ENCODE results near the gene GNG12. TPM values are rescaled to one million over a fixed set of nuclear protein-coding genes. Genes with fewer than 3 reads are reported as not detected.

The GNG12 gene
- total RNA-seq, 1 donor from 2014 or later: 23.2 TPM

DNA sequence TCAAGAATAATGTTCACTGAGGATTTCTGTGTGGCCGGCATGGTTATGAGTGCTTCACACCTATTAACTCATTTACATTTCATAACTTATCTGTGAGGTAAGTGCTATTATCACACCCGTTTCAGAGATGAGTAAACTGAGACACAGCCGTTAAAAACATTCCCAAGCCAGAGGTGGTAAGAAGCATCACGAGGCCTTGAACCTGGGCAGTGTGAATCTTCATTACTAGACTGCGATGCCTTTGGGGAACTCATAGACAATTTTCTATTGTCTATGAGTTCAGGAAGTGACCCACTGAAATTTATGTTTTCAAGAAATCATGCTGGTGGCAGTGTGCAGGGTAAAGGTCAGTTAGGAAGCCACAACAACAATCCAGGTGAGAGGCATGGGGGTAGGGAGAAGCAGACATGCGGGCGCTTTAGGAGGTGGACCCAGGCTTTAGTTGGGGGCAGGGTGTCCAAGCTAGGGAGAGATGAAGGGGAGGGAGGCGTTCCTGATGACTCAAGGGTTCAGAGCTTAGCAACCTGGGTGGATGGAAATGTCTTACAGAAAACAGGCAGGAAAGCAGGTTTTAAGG, 14.5 kb downstream of the GNG12 start:
- H3K27me3 Mint-ChIP-seq: no peaks in the 10 kb centered on the region
- H3K36me3 Mint-ChIP-seq: peaks cover 4% of the 10 kb centered on the region
- TF ChIP-seq, protein P1, sequence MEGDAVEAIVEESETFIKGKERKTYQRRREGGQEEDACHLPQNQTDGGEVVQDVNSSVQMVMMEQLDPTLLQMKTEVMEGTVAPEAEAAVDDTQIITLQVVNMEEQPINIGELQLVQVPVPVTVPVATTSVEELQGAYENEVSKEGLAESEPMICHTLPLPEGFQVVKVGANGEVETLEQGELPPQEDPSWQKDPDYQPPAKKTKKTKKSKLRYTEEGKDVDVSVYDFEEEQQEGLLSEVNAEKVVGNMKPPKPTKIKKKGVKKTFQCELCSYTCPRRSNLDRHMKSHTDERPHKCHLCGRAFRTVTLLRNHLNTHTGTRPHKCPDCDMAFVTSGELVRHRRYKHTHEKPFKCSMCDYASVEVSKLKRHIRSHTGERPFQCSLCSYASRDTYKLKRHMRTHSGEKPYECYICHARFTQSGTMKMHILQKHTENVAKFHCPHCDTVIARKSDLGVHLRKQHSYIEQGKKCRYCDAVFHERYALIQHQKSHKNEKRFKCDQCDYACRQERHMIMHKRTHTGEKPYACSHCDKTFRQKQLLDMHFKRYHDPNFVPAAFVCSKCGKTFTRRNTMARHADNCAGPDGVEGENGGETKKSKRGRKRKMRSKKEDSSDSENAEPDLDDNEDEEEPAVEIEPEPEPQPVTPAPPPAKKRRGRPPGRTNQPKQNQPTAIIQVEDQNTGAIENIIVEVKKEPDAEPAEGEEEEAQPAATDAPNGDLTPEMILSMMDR (conservative IDR thresholded peaks at IDR 0.05): no peak
- no peaks in the 10 kb centered on the region for H3K9me3 Mint-ChIP-seq
- no peak overlapping the region for H3K27ac Mint-ChIP-seq
- no peak overlapping the region for H3K4me3 Mint-ChIP-seq
- DNase-seq (ENCODE audit: extremely low spot score, unreplicated experiment): no peak
- peaks cover 26% of the 10 kb centered on the region for H3K4me1 Mint-ChIP-seq (ENCODE audit: unreplicated experiment)

DNA sequence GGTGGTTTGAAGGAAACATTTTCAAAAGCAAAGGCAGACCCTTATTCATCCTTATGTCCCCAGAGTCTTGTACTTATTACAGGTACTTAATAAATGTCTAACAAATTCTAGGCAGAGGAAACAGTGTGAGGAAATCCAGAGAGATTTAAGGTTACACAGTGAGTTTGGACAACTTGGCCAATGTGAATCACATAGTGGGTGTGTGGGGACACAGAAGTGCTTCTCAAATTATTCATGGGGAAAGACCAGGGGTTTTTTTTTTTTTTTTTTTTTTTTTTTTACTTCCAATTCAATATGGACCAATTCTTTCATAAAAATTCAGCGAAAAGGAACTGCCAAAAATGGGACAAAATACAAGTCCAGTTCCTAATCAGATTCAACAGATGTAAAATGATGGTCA, 15.1 kb downstream of the GNG12 start:
- TF ChIP-seq, protein P1 (conservative IDR thresholded peaks at IDR 0.05): no peak
- Mint-ChIP-seq H3K4me3 (no peak overlapping the region), H3K9me3 (no peaks in the 10 kb centered on the region), H3K27ac (no peak overlapping the region), H3K36me3 (peaks cover 4% of the 10 kb centered on the region), H3K4me1 (ENCODE audit: unreplicated experiment) (peaks cover 25% of the 10 kb centered on the region), H3K27me3 (no peaks in the 10 kb centered on the region)
- no peak for DNase-seq (ENCODE audit: extremely low spot score, unreplicated experiment)

DNA sequence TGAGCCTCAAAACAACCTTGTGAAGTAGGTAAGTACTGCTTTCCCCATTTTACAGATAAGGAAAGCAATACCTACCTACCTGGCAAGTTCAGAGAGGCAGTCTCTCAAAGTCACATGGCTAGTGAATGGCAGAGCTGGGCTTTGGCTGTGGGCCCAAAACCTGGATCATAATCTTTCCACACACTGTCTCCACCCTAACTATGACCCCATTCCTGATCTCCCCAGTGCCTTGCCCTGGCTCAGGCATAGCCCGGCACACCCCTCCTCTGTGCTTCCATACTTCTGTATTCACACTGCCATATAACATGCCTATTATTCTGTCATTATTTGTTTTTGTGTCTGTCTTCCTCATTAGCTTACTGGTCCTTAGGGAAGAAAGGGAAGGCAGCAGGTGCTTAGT, 15.9 kb downstream of the GNG12 start:
- Mint-ChIP-seq H3K4me1 (ENCODE audit: unreplicated experiment) (peaks cover 21% of the 10 kb centered on the region), H3K27ac (peak overlapping the region; percentile 10), H3K4me3 (peak overlapping the region; percentile 6), H3K36me3 (no peaks in the 10 kb centered on the region), H3K9me3 (no peaks in the 10 kb centered on the region), H3K27me3 (no peaks in the 10 kb centered on the region)
- TF ChIP-seq, protein P1 (conservative IDR thresholded peaks at IDR 0.05): no peak
- DNase-seq (ENCODE audit: extremely low spot score, unreplicated experiment): no peak

GRCh38 chr1:67816506-67816905, 16.8 kb downstream of the GNG12 start:
- H3K4me1 Mint-ChIP-seq (ENCODE audit: unreplicated experiment): peaks cover 21% of the 10 kb centered on the region
- TF ChIP-seq, protein P1 (conservative IDR thresholded peaks at IDR 0.05): no peak
- no peaks in the 10 kb centered on the region for H3K27me3 Mint-ChIP-seq
- H3K36me3 Mint-ChIP-seq: no peaks in the 10 kb centered on the region
- no peaks in the 10 kb centered on the region for H3K9me3 Mint-ChIP-seq
- no peak for DNase-seq (ENCODE audit: extremely low spot score, unreplicated experiment)
- H3K4me3 Mint-ChIP-seq: peak overlapping the region; percentile 6
- peak overlapping the region; percentile 97 for H3K27ac Mint-ChIP-seq

DNA sequence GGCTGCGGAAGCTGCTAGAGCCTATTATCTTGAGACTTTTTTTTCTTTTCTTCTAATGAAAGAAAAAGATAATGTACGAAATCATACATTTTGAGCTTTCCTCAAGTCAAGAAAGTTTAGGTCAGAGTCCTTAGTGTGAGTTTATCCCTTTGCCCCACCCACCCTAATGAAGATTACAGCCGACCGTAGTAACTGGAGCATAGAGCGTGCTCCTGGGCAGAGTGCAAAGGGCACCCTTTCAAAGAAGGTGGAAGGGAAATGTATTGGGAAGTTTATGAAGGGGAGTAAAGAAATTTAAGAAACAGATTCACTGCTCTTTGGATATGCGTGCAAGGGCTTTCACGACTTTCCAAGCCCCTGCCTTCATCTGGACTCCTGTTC, 17.2 kb downstream of the GNG12 start:
- TF ChIP-seq, protein P1 (conservative IDR thresholded peaks at IDR 0.05): no peak
- Mint-ChIP-seq H3K9me3 (no peaks in the 10 kb centered on the region), H3K4me3 (peak overlapping the region; percentile 6), H3K4me1 (ENCODE audit: unreplicated experiment) (peaks cover 21% of the 10 kb centered on the region), H3K27me3 (no peaks in the 10 kb centered on the region), H3K27ac (peak overlapping the region; percentile 97), H3K36me3 (no peaks in the 10 kb centered on the region)
- no peak for DNase-seq (ENCODE audit: extremely low spot score, unreplicated experiment)
